Suprapubic skin (tissue), 4 donors: Measurements from ENCODE around the gene CLIP2. TPM values are rescaled to one million over a fixed set of nuclear protein-coding genes. Genes with fewer than 3 reads are reported as not detected.
"Not testable (repeated sequence)": the region's sequence is repeated elsewhere in the genome, so short reads cannot be mapped to it uniquely, and the experiment has no call there.

Experiments used
- DNase-seq, 2 donors: peaks; one replicate each; pipeline ENCODE4 v3.0.0-alpha.2; 2019; ENCODE audit warnings: low spot score in 2 of 2
- H3K27ac ChIP-seq: fragments of 200-600 bp; sonication (generic); one replicate; pipeline ENCODE4 v1.5.1; 2019
- H3K27me3 ChIP-seq: fragments of 200-600 bp; sonication (generic); one replicate; pipeline ENCODE4 v1.5.1; 2019
- H3K36me3 ChIP-seq: fragments of 200-600 bp; sonication (generic); one replicate; pipeline ENCODE4 v1.5.1; 2019
- H3K4me1 ChIP-seq: fragments of 200-600 bp; sonication (generic); one replicate; pipeline ENCODE4 v1.5.1; 2019
- H3K4me3 ChIP-seq: fragments of 200-600 bp; sonication (generic); one replicate; pipeline ENCODE4 v1.5.1; 2019; ENCODE audit warnings: mild to moderate bottlenecking
- H3K9me3 ChIP-seq: fragments of 200-600 bp; sonication (generic); one replicate; pipeline ENCODE4 v1.5.1; 2019
- CTCF ChIP-seq, 2 donors: fragments of 200-600 bp in 1 of 2; fragments of 450-650 bp in 1 of 2; sonication (generic) in 1 of 2; IDR thresholded peaks; one replicate each; pipeline ENCODE4 v1.5.1; 2016 to 2019; ENCODE audit warnings: antibody characterized with exemption in 2 of 2, mild to moderate bottlenecking in 1 of 2, moderate library complexity in 1 of 2
- EP300 ChIP-seq: sonication (generic); formaldehyde crosslinking; IDR thresholded peaks from one replicate; pipeline ENCODE4 v1.6.1; 2017; ENCODE audit warnings: antibody characterized with exemption
- POLR2A ChIP-seq, 2 donors: fragments of 450-650 bp; IDR thresholded peaks; one replicate each; pipeline ENCODE4 v1.6.1; 2017; ENCODE audit warnings: antibody characterized with exemption in 2 of 2, mild to moderate bottlenecking in 2 of 2, moderate library complexity in 2 of 2
- POLR2AphosphoS5 ChIP-seq, 3 donors: sonication (generic); formaldehyde crosslinking; IDR thresholded peaks; one replicate each; pipeline ENCODE4 v1.6.1; 2017; ENCODE audit warnings: antibody characterized with exemption in 3 of 3
- WGBS: methylation state at CpG from one replicate; pipeline ENCODE4 v1.1.5; 2018; 5-methylcytosine and 5-hydroxymethylcytosine counted together
- total RNA-seq, 4 donors: library from RNA; depleted of rRNA; stranded (reverse); fragments of >200 nt; gene quantifications; one replicate each; pipeline ENCODE4 v1.1.0, GENCODE V29; 2016

Gene CLIP2
- total RNA-seq = 10 to 100 TPM; 26.9 to 73.6 (median 32.5) TPM

- Histone ChIP-seq H3K9me3 (no peaks in the 10 kb centered on the region), H3K4me3 (peak within 1 kb of the TSS; percentile 77), H3K27ac (peak within 1 kb of the TSS; percentile 81), H3K4me1 (peaks cover 49% of the 10 kb centered on the region), H3K36me3 (no peaks in the 10 kb centered on the region), H3K27me3 (no peaks in the 10 kb centered on the region)
- 0% methylated on average over 15 of the region's 67 CpGs for WGBS
- TF ChIP-seq CTCF (IDR thresholded peaks at IDR 0.05) (no peak), EP300 (no peak), POLR2AphosphoS5 (IDR thresholded peaks at IDR 0.05) (no peak), POLR2A (IDR thresholded peaks at IDR 0.05) (no peak)
- DNase-seq = peak; percentile 78 to 85
Observed at GRCh38 chr7:74289018-74289658, at the start of gene CLIP2. Gene CLIP2, plus strand, starts transcription at chr7:74289407. Its CDS starts 28,140 bp downstream, at chr7:74317547.

- no peak overlapping the region for H3K4me3 ChIP-seq
- peaks cover 97% of the 10 kb centered on the region for H3K36me3 ChIP-seq
- DNase-seq = no peak
- no peaks in the 10 kb centered on the region for H3K4me1 ChIP-seq
- no peak overlapping the region for H3K27ac ChIP-seq
- TF ChIP-seq EP300 (no peak), CTCF (IDR thresholded peaks at IDR 0.05) (no peak), POLR2AphosphoS5 (IDR thresholded peaks at IDR 0.05) (no peak), POLR2A (IDR thresholded peaks at IDR 0.05) (no peak)
- 90% methylated on average over 4 of the region's 4 CpGs for WGBS
- H3K27me3 ChIP-seq = no peaks in the 10 kb centered on the region
- H3K9me3 ChIP-seq = no peaks in the 10 kb centered on the region
Observed at GRCh38 chr7:74240482-74240881, 48.7 kb upstream of the CLIP2 start.

- no peak for DNase-seq
- Histone ChIP-seq H3K27me3 (no peaks in the 10 kb centered on the region), H3K4me3 (no peak overlapping the region), H3K4me1 (no peaks in the 10 kb centered on the region), H3K27ac (no peak overlapping the region), H3K36me3 (peaks cover 89% of the 10 kb centered on the region), H3K9me3 (no peaks in the 10 kb centered on the region)
- no peak for TF ChIP-seq POLR2AphosphoS5 (IDR thresholded peaks at IDR 0.05)
- TF ChIP-seq CTCF (IDR thresholded peaks at IDR 0.05) = no peak
- no peak for TF ChIP-seq EP300
- TF ChIP-seq POLR2A (IDR thresholded peaks at IDR 0.05) = no peak
- WGBS = 85% methylated on average over 6 of the region's 6 CpGs
Observed at GRCh38 chr7:74242122-74242443, 47.1 kb upstream of the CLIP2 start.

GRCh38 chr7:74246497-74246896 is 42.7 kb upstream of the CLIP2 start:
- TF ChIP-seq CTCF (IDR thresholded peaks at IDR 0.05) (no peak), POLR2AphosphoS5 (IDR thresholded peaks at IDR 0.05) (no peak), EP300 (no peak), POLR2A (IDR thresholded peaks at IDR 0.05) (no peak)
- DNase-seq = no peak
- Histone ChIP-seq H3K4me3 (no peak overlapping the region), H3K27ac (no peak overlapping the region), H3K9me3 (no peaks in the 10 kb centered on the region), H3K36me3 (peaks cover 89% of the 10 kb centered on the region), H3K4me1 (no peaks in the 10 kb centered on the region), H3K27me3 (no peaks in the 10 kb centered on the region)
- 86% methylated on average over 4 of the region's 4 CpGs for WGBS

- TF ChIP-seq EP300 = no peak
- no peak for TF ChIP-seq POLR2A (IDR thresholded peaks at IDR 0.05)
- no peak for TF ChIP-seq CTCF (IDR thresholded peaks at IDR 0.05)
- TF ChIP-seq POLR2AphosphoS5 (IDR thresholded peaks at IDR 0.05) = no peak
Observed at GRCh38 chr7:74248156-74248555, 41.1 kb upstream of the CLIP2 start.

GRCh38 chr7:74249058-74249457 is 40.1 kb upstream of the CLIP2 start:
- H3K4me3 ChIP-seq, H3K27me3 ChIP-seq, H3K27ac ChIP-seq, H3K9me3 ChIP-seq, DNase-seq: not testable (repeated sequence)
- Histone ChIP-seq H3K4me1 (peaks cover 14% of the 10 kb centered on the region), H3K36me3 (peaks cover 65% of the 10 kb centered on the region)
- 87% methylated on average over 10 of the region's 10 CpGs for WGBS

More at GRCh38 chr7:74248156-74248555, 41.1 kb upstream of the CLIP2 start:
- 93% methylated on average over 6 of the region's 6 CpGs for WGBS
- Histone ChIP-seq H3K4me3 (no peak overlapping the region), H3K27me3 (no peaks in the 10 kb centered on the region), H3K27ac (no peak overlapping the region), H3K9me3 (no peaks in the 10 kb centered on the region), H3K4me1 (peaks cover 6% of the 10 kb centered on the region), H3K36me3 (peaks cover 72% of the 10 kb centered on the region)
- no peak for DNase-seq
